Measurements from ENCODE around the gene SPDL1. TPM values are rescaled to one million over a fixed set of nuclear protein-coding genes. Genes with fewer than 3 reads are reported as not detected.

The SPDL1 gene
- total and polyA plus RNA-seq, 2 of the 8 experiments (the other 6 are each of a cell fraction or from before 2014, with no cell fraction given), result 16.9 to 44.5 TPM

DNA sequence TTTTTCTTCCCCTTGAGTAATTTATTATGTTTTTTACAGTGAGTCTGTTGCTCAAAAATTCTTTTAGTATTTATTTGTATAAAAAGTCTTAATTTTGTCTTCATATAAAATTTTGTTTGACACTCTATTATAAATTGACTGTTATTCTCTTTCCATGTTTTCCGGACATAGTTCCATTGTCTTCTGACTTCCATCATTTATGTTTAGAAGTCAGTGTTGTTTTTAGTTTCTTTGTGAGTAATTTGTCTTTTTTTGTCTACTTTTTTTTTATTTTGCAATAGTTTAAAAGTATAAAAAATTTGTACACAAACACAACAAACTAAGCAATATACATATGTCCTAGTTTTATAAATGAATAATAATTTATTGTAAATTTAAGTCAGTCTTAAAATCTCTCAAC lies 25.7 kb upstream of the SPDL1 start:
- Histone ChIP-seq H2BK12ac (ENCODE audit: low read depth, low read length) (no peak overlapping the region), H2BK5ac (ENCODE audit: low read depth, low read length) (no peak overlapping the region), H4K8ac (ENCODE audit: extremely low read depth, insufficient read depth, low read length) (no peak overlapping the region), H2BK15ac (ENCODE audit: low read length) (no peak overlapping the region), H4K5ac (ENCODE audit: insufficient read length, low read depth, low read length) (no peak overlapping the region), H3K14ac (ENCODE audit: insufficient read length) (no peak overlapping the region), H3K36me3 (ENCODE audit: control insufficient read depth in 2 of 4, insufficient read depth in 4 of 4, low read length in 3 of 4) (no peaks in the 10 kb centered on the region), H3K27me3 (replicated peaks in 1 of 4; ENCODE audit: control insufficient read depth in 3 of 4, extremely low read depth in 1 of 4, insufficient read depth in 3 of 4, low read length in 3 of 4) (no peaks in the 10 kb centered on the region), H3K79me1 (ENCODE audit: low read depth, low read length) (no peaks in the 10 kb centered on the region; the same call in 1 of the 2 replicates), H3K27ac (ENCODE audit: low read depth, low read length) (no peak overlapping the region), H3K9me3 (ENCODE audit: insufficient read depth in 2 of 2, low read depth in 1 of 2, low read length in 1 of 2) (peaks cover 3 to 9% of the 10 kb centered on the region in 2 experiments; a peak in 2 of 4 replicates), H2BK20ac (ENCODE audit: low read length) (no peak overlapping the region), H2BK120ac (replicated peaks; ENCODE audit: low read depth, low read length) (no peak overlapping the region), H3K4me1 (replicated peaks in 1 of 4; ENCODE audit: control insufficient read depth in 3 of 4, insufficient read depth in 4 of 4, low read length in 3 of 4) (no peaks in the 10 kb centered on the region), H3K23ac (ENCODE audit: insufficient read length) (no peak overlapping the region), H4K91ac (replicated peaks; ENCODE audit: insufficient read length, low read length) (no peak overlapping the region), H3K79me2 (ENCODE audit: control insufficient read depth in 1 of 2, insufficient read depth in 2 of 2, low read length in 2 of 2) (no peaks in the 10 kb centered on the region), H3K9ac (replicated peaks in 1 of 4; ENCODE audit: extremely low read depth in 1 of 4, low read depth in 3 of 4, low read length in 3 of 4) (no peak overlapping the region), H3K4me3 (ENCODE audit: extremely low read depth in 1 of 4, insufficient read depth in 2 of 4, low read depth in 3 of 4, low read length in 4 of 4) (no peak overlapping the region), H2AK5ac (ENCODE audit: low read depth, low read length) (no peak overlapping the region), H4K20me1 (replicated peaks in 1 of 2; ENCODE audit: control insufficient read depth in 1 of 2, insufficient read depth in 2 of 2, low read length in 2 of 2) (no peaks in the 10 kb centered on the region), H3K18ac (ENCODE audit: extremely low read depth, low read length) (no peak overlapping the region), H3K4me2 (ENCODE audit: insufficient read depth in 1 of 2, low read depth in 2 of 2, low read length in 2 of 2) (no peak overlapping the region), H3K56ac (replicated peaks; ENCODE audit: insufficient read length, low read depth, low read length) (no peak overlapping the region), H3K23me2 (ENCODE audit: low read depth, low read length) (no peaks in the 10 kb centered on the region), H2AFZ (ENCODE audit: low read length) (no peak overlapping the region), H3K4ac (replicated peaks; ENCODE audit: insufficient read length, low read depth, low read length) (no peak overlapping the region)
- 96% methylated on average over 1 of the region's 1 CpG; no CpG with 5 or more reads in 1 of the 2 experiments for WGBS, 2 experiments (ENCODE audit: extremely low coverage in 1 of 2, insufficient coverage in 1 of 2, insufficient read length in 1 of 2, insufficient replicate concordance in 2 of 2, low coverage in 1 of 2, low lambda C conversion rate in 2 of 2, missing lambda C conversion rate in 1 of 2)
- FAIRE-seq, result no peak
- ChIA-PET CTCF (ENCODE audit: partially characterized antibody) (interaction anchor here (1.1 kb wide), 1 partner anchor 9 kb away, joined by 3 read pairs; no protein-coding TSS in a partner anchor), POLR2A (ENCODE audit: partially characterized antibody) (no interaction called here)
- no peak for DNase-seq (ENCODE audit: low read depth in 1 of 2, low spot score in 2 of 2)
- TF ChIP-seq, protein P1, sequence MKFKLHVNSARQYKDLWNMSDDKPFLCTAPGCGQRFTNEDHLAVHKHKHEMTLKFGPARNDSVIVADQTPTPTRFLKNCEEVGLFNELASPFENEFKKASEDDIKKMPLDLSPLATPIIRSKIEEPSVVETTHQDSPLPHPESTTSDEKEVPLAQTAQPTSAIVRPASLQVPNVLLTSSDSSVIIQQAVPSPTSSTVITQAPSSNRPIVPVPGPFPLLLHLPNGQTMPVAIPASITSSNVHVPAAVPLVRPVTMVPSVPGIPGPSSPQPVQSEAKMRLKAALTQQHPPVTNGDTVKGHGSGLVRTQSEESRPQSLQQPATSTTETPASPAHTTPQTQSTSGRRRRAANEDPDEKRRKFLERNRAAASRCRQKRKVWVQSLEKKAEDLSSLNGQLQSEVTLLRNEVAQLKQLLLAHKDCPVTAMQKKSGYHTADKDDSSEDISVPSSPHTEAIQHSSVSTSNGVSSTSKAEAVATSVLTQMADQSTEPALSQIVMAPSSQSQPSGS (IDR thresholded peaks at IDR 0.05; ENCODE audit: low read length), result no peak
- no peak for TF ChIP-seq BACH1 (IDR thresholded peaks at IDR 0.05; ENCODE audit: low read length)
- TF ChIP-seq SP1 (IDR thresholded peaks at IDR 0.05; ENCODE audit: low read depth, low read length), result no peak
- TF ChIP-seq EGR1 (IDR thresholded peaks at IDR 0.05; ENCODE audit: borderline replicate concordance, low read depth, low read length), result no peak
- TF ChIP-seq KDM1A (IDR thresholded peaks at IDR 0.05; ENCODE audit: borderline replicate concordance, low read length), result no peak
- TF ChIP-seq KDM4A (IDR thresholded peaks at IDR 0.05; ENCODE audit: low read depth, low read length, severe bottlenecking), result no peak
- TF ChIP-seq POLR2A (IDR thresholded peaks at IDR 0.05; ENCODE audit: control extremely low read depth in 1 of 2, low read depth in 2 of 2, low read length in 2 of 2), result no peak
- TF ChIP-seq RAD21 (IDR thresholded peaks at IDR 0.05 in 1 of 2, conservative IDR thresholded peaks at IDR 0.05 in 1 of 2; ENCODE audit: low read depth in 2 of 2, low read length in 2 of 2), result no peak
- TF ChIP-seq, protein P2, sequence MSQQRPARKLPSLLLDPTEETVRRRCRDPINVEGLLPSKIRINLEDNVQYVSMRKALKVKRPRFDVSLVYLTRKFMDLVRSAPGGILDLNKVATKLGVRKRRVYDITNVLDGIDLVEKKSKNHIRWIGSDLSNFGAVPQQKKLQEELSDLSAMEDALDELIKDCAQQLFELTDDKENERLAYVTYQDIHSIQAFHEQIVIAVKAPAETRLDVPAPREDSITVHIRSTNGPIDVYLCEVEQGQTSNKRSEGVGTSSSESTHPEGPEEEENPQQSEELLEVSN (IDR thresholded peaks at IDR 0.05), result no peak
- TF ChIP-seq RXRA (IDR thresholded peaks at IDR 0.05; ENCODE audit: insufficient read depth, low read depth, low read length), result no peak
- TF ChIP-seq GTF2F1 (IDR thresholded peaks at IDR 0.05; ENCODE audit: borderline replicate concordance, low read depth, low read length), result no peak
- TF ChIP-seq CBX5 (IDR thresholded peaks at IDR 0.05; ENCODE audit: low read depth, low read length), result no peak
